ENCODE results near the gene GPR35. TPM values are rescaled to one million over a fixed set of nuclear protein-coding genes. Genes with fewer than 3 reads are reported as not detected.

The GPR35 gene
- total and polyA plus RNA-seq, 11 donors = 0.48 to 2.7 (median 0.93) TPM; not detected in 1

DNA sequence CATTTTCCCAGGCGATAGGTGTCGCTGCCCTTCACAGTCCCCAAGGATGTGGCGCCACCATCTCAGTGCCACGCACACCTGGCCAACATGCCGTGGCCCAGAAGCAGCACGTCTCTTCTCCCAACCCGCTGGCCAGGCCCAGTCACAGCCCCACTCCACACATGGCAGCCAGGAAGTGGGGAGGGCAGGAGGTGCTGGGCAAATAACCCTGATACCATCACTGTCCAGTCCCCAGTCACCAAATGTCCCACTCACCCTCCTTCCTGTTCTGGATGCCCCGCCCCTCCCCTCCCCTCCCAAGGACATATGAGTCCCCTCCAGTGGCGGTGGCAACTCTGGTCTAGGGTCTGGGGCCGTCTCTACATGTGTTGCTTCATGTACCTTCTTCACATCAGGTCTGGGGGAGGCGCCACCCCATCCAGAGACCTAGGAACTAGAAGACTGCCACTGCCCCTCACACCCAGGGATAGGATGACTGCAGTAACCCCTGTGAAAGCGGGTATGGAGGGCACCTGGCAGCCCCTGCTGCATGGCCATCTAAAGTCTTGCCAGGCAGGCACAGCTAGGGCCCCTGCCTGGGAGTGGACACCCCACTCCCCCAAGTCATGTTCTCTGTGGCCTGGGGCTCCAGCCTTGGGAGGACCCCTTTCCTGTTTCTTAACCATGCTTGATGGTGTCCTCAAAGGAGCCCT, 46.1 kb upstream of the GPR35 start:
- H3K4me3 ChIP-seq = peak overlapping the region in 1 of 12 donors; percentile 5
- H3K4me1 ChIP-seq = peaks cover 0 to 40% (median 19%) of the 10 kb centered on the region in 12 donors
- peaks cover 0 to 9% (median 0%) of the 10 kb centered on the region in 12 donors for H3K9me3 ChIP-seq
- peak in 1 of 5 donors; percentile 54 for DNase-seq
- 90 to 91% (median 91%) methylated on average over 11 to 12 of the region's 12 CpGs for WGBS, 4 donors
- intact Hi-C loops (cut with DNase I) = no loop called here
- no peaks in the 10 kb centered on the region for H3K27me3 ChIP-seq
- peak overlapping the region; percentile 9 to 87 (median 75) for H3K27ac ChIP-seq
- ATAC-seq = peak in 1 of 4 donors; percentile 1
- TF ChIP-seq POLR2A (IDR thresholded peaks at IDR 0.05) = no peak
- TF ChIP-seq, protein P1, sequence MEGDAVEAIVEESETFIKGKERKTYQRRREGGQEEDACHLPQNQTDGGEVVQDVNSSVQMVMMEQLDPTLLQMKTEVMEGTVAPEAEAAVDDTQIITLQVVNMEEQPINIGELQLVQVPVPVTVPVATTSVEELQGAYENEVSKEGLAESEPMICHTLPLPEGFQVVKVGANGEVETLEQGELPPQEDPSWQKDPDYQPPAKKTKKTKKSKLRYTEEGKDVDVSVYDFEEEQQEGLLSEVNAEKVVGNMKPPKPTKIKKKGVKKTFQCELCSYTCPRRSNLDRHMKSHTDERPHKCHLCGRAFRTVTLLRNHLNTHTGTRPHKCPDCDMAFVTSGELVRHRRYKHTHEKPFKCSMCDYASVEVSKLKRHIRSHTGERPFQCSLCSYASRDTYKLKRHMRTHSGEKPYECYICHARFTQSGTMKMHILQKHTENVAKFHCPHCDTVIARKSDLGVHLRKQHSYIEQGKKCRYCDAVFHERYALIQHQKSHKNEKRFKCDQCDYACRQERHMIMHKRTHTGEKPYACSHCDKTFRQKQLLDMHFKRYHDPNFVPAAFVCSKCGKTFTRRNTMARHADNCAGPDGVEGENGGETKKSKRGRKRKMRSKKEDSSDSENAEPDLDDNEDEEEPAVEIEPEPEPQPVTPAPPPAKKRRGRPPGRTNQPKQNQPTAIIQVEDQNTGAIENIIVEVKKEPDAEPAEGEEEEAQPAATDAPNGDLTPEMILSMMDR (IDR thresholded peaks at IDR 0.05) = no peak
- peaks cover 0 to 50% (median 35%) of the 10 kb centered on the region in 9 donors for H3K36me3 ChIP-seq

GRCh38 chr2:240579771-240580614, 45.3 kb upstream of the GPR35 start:
- intact Hi-C loops (cut with DNase I) = loop anchor here in 1 of 10 donors (10.0 kb wide), 1 partner anchor 345 kb away; no protein-coding TSS in a partner anchor
- DNase-seq = peak in 3 of 5 donors; percentile 69 to 78 (median 77)
- Histone ChIP-seq H3K9me3 (peaks cover 0 to 9% (median 0%) of the 10 kb centered on the region in 12 donors), H3K4me1 (peaks cover 4 to 48% (median 27%) of the 10 kb centered on the region in 12 donors), H3K4me3 (peak overlapping the region in 1 of 12 donors; percentile 5), H3K27me3 (no peaks in the 10 kb centered on the region), H3K36me3 (peaks cover 0 to 43% (median 28%) of the 10 kb centered on the region in 9 donors), H3K27ac (peak overlapping the region; percentile 40 to 87 (median 75))
- peak; percentile 60 to 89 (median 85) for ATAC-seq
- WGBS, 4 donors = 63 to 68% (median 65%) methylated on average over 27 of the region's 27 CpGs
- no peak for TF ChIP-seq POLR2A (IDR thresholded peaks at IDR 0.05)
- TF ChIP-seq, protein P1 (IDR thresholded peaks at IDR 0.05) = peak in 2 of 12 donors; percentile 17 to 28

GRCh38 chr2:240581811-240582210, 43.5 kb upstream of the GPR35 start:
- intact Hi-C loops (cut with DNase I) = loop anchor here in 1 of 10 donors (10.0 kb wide), 1 partner anchor 347 kb away; no protein-coding TSS in a partner anchor
- TF ChIP-seq, protein P1 (IDR thresholded peaks at IDR 0.05) = no peak
- no peak for TF ChIP-seq POLR2A (IDR thresholded peaks at IDR 0.05)
- H3K36me3 ChIP-seq = peaks cover 0 to 26% (median 14%) of the 10 kb centered on the region in 9 donors
- DNase-seq (no peak), ATAC-seq (no peak)
- H3K4me3 ChIP-seq = no peak overlapping the region
- no peaks in the 10 kb centered on the region for H3K27me3 ChIP-seq
- peaks cover 0 to 9% (median 0%) of the 10 kb centered on the region in 12 donors for H3K9me3 ChIP-seq
- WGBS, 4 donors = 86 to 96% (median 89%) methylated on average over 5 of the region's 5 CpGs
- peaks cover 7 to 56% (median 34%) of the 10 kb centered on the region in 12 donors for H3K4me1 ChIP-seq
- H3K27ac ChIP-seq = no peak overlapping the region

All from heart left ventricle (tissue), 16 donors.